ENCODE data around the gene LIMS1.

The LIMS1 gene

GRCh38 chr2:108616318-108616717 lies 82.0 kb downstream of the LIMS1 start:
- no peak for DNase-seq

GRCh38 chr2:108616751-108617161 lies 82.5 kb downstream of the LIMS1 start:
- DNase-seq: peak; percentile 51

- no peak for DNase-seq
These were observed 83.3 kb downstream of the LIMS1 start for GRCh38 chr2:108617617-108618016.

- DNase-seq: no peak
These were observed 85.8 kb downstream of the LIMS1 start for GRCh38 chr2:108619925-108620620.

- no peak for DNase-seq
These were observed 86.4 kb downstream of the LIMS1 start for GRCh38 chr2:108620656-108621055.

- no peak for DNase-seq
These were observed 86.9 kb downstream of the LIMS1 start for GRCh38 chr2:108621087-108621559.

GRCh38 chr2:108621687-108622681 lies 87.7 kb downstream of the LIMS1 start:
- no peak for DNase-seq

GRCh38 chr2:108623616-108624015 lies 89.3 kb downstream of the LIMS1 start:
- DNase-seq: peak; percentile 36

GRCh38 chr2:108625186-108625827 lies 91.0 kb downstream of the LIMS1 start:
- no peak for DNase-seq

GRCh38 chr2:108625828-108626195 lies 91.5 kb downstream of the LIMS1 start:
- DNase-seq: no peak

GRCh38 chr2:108626995-108627394 lies 92.7 kb downstream of the LIMS1 start:
- no peak for DNase-seq

GRCh38 chr2:108627911-108628567 lies 93.8 kb downstream of the LIMS1 start:
- DNase-seq: no peak

GRCh38 chr2:108628936-108629335 lies 94.7 kb downstream of the LIMS1 start:
- no peak for DNase-seq

- DNase-seq: no peak
These were observed 95.1 kb downstream of the LIMS1 start for GRCh38 chr2:108629417-108629816.

GRCh38 chr2:108630567-108631405 lies 96.5 kb downstream of the LIMS1 start:
- DNase-seq: peak; percentile 48

GRCh38 chr2:108632332-108633160 lies 98.3 kb downstream of the LIMS1 start:
- no peak for DNase-seq

- no peak for DNase-seq
These were observed 99.1 kb downstream of the LIMS1 start for GRCh38 chr2:108633409-108633808.

- no peak for DNase-seq
These were observed 99.7 kb downstream of the LIMS1 start for GRCh38 chr2:108634011-108634410.

- no peak for DNase-seq
These were observed 100.4 kb downstream of the LIMS1 start for GRCh38 chr2:108634576-108635160.

All from fibroblast of skin of abdomen (primary cell).